NCI-H748 (cell line): ENCODE data around the gene ARL8A.
"Not testable (repeated sequence)": the region's sequence is repeated elsewhere in the genome, so short reads cannot be mapped to it uniquely, and the experiment has no call there.

Experiments
- DNase-seq: peaks from one replicate; lab custom pipeline; 2025; ENCODE audit not compliant: unreplicated experiment; lab: John Stamatoyannopoulos, UW

The ARL8A gene

GRCh38 chr1:202141468-202141867, 3.1 kb downstream of the ARL8A start:
- DNase-seq, result not testable (repeated sequence)

GRCh38 chr1:202140833-202141232, 3.7 kb downstream of the ARL8A start:
- DNase-seq, result no peak

- DNase-seq, result peak; percentile 56
Observed at GRCh38 chr1:202135221-202135721, 9.3 kb downstream of the ARL8A start.

- no peak for DNase-seq
Observed at GRCh38 chr1:202134645-202135172, 9.8 kb downstream of the ARL8A start.

GRCh38 chr1:202133989-202134388, 10.5 kb downstream of the ARL8A start:
- no peak for DNase-seq

GRCh38 chr1:202133496-202133895, 11.0 kb downstream of the ARL8A start:
- no peak for DNase-seq

GRCh38 chr1:202133001-202133400, 11.5 kb downstream of the ARL8A start:
- DNase-seq, result no peak

GRCh38 chr1:202131956-202132821, 12.3 kb downstream of the ARL8A start:
- DNase-seq, result no peak

GRCh38 chr1:202130816-202131522, 13.6 kb downstream of the ARL8A start:
- no peak for DNase-seq

- DNase-seq, result peak; percentile 37
Observed at GRCh38 chr1:202130297-202130721, 14.2 kb downstream of the ARL8A start.

- no peak for DNase-seq
Observed at GRCh38 chr1:202129453-202130296, 14.9 kb downstream of the ARL8A start.

GRCh38 chr1:202127836-202128622, 16.5 kb downstream of the ARL8A start:
- DNase-seq, result no peak

- no peak for DNase-seq
Observed at GRCh38 chr1:202127061-202127460, 17.5 kb downstream of the ARL8A start.

GRCh38 chr1:202126426-202126825, 18.1 kb downstream of the ARL8A start:
- no peak for DNase-seq

- DNase-seq, result no peak
Observed at GRCh38 chr1:202125611-202126010, 18.9 kb downstream of the ARL8A start.

- DNase-seq, result no peak
Observed at GRCh38 chr1:202124142-202124541, 20.4 kb downstream of the ARL8A start.

GRCh38 chr1:202123336-202123813, 21.2 kb downstream of the ARL8A start:
- no peak for DNase-seq

GRCh38 chr1:202122639-202123335, 21.8 kb downstream of the ARL8A start, which contains the start of gene GPR37L1:
GPR37L1 (plus strand) TSS chr1:202122917; CDS start chr1:202122964, 47 bp downstream.
- peak; percentile 5 for DNase-seq

- DNase-seq, result no peak
Observed at GRCh38 chr1:202121006-202121405, 23.5 kb downstream of the ARL8A start.
